Breast epithelium (tissue), 3 donors: ENCODE measurements around the gene DCTN5.

ENCODE experiments used
- CTCF ChIP-seq, 3 donors: fragments of 450-650 bp; IDR thresholded peaks; one replicate each; pipeline ENCODE4 v1.5.1; 2016 to 2017; ENCODE audit warnings: antibody characterized with exemption in 3 of 3, mild to moderate bottlenecking in 3 of 3, moderate library complexity in 3 of 3
- POLR2A ChIP-seq: fragments of 450-650 bp; IDR thresholded peaks from one replicate; pipeline ENCODE4 v1.6.1; 2016; ENCODE audit warnings: antibody characterized with exemption, mild to moderate bottlenecking, moderate library complexity
- POLR2AphosphoS5 ChIP-seq, 3 donors: sonication (generic); formaldehyde crosslinking; IDR thresholded peaks; one replicate each; pipeline ENCODE4 v1.6.1; 2017; ENCODE audit warnings: antibody characterized with exemption in 3 of 3

- TF ChIP-seq CTCF (IDR thresholded peaks at IDR 0.05) = no peak
- no peak for TF ChIP-seq POLR2A
- no peak for TF ChIP-seq POLR2AphosphoS5 (IDR thresholded peaks at IDR 0.05)
These were observed 38.7 kb downstream of the DCTN5 start for GRCh38 chr16:23679986-23680336.
